NCI-H1436 (cell line): ENCODE measurements around the gene ACAP3.
A peak's percentile ranks its signal among the peaks of the same experiment; 100 is the strongest.

Experiments used
- DNase-seq: peaks from one replicate; lab custom pipeline; 2025; lab: John Stamatoyannopoulos, UW

The ACAP3 gene

GRCh38 chr1:1314237-1314586 is 6.5 kb upstream of the ACAP3 start:
- DNase-seq = no peak

GRCh38 chr1:1313500-1314236 is 5.9 kb upstream of the ACAP3 start:
- DNase-seq = no peak

- DNase-seq = no peak
Measured at GRCh38 chr1:1312450-1313314, 5.0 kb upstream of the ACAP3 start.

- no peak for DNase-seq
Measured at GRCh38 chr1:1311107-1312104, 3.7 kb upstream of the ACAP3 start.

GRCh38 chr1:1310476-1311053 is 2.8 kb upstream of the ACAP3 start:
- no peak for DNase-seq

GRCh38 chr1:1310109-1310385 is 2.3 kb upstream of the ACAP3 start:
- no peak for DNase-seq

GRCh38 chr1:1309251-1310108 is 1.8 kb upstream of the ACAP3 start:
- DNase-seq = no peak

GRCh38 chr1:1308756-1309250 is 1.1 kb upstream of the ACAP3 start:
- no peak for DNase-seq

GRCh38 chr1:1307261-1307922 is 338 bp downstream of the ACAP3 start:
- no peak for DNase-seq

GRCh38 chr1:1306661-1307260 is 969 bp downstream of the ACAP3 start:
- DNase-seq = no peak

GRCh38 chr1:1306070-1306660 is 1.6 kb downstream of the ACAP3 start:
- peak; percentile 26 for DNase-seq

GRCh38 chr1:1305300-1306069 is 2.2 kb downstream of the ACAP3 start:
- DNase-seq = peak; percentile 51

GRCh38 chr1:1304331-1305299 is 3.1 kb downstream of the ACAP3 start:
- peak; percentile 63 for DNase-seq

GRCh38 chr1:1303736-1304135 is 4.0 kb downstream of the ACAP3 start:
- no peak for DNase-seq

GRCh38 chr1:1302951-1303509 is 4.7 kb downstream of the ACAP3 start:
- no peak for DNase-seq

- no peak for DNase-seq
Measured at GRCh38 chr1:1302006-1302430, 5.7 kb downstream of the ACAP3 start.

GRCh38 chr1:1300352-1300739 is 7.4 kb downstream of the ACAP3 start:
- DNase-seq = no peak
